GM12873 (cell line): Measurements from ENCODE around the gene PLXNB2.

Experiments used
- CTCF ChIP-seq: IDR thresholded peaks from 2 replicates; pipeline ENCODE4 v1.5.1; 2012; ENCODE audit warnings: low read depth, mild to moderate bottlenecking, moderate library complexity, low read length, control low read depth; ENCODE audit not compliant: insufficient read depth; ENCODE audit errors: missing control alignments

The PLXNB2 gene

GRCh38 chr22:50253941-50254340, 53.5 kb downstream of the PLXNB2 start:
- no peak for TF ChIP-seq CTCF

- no peak for TF ChIP-seq CTCF
Observed at GRCh38 chr22:50253046-50253915, 54.2 kb downstream of the PLXNB2 start.

- peak; percentile 76 for TF ChIP-seq CTCF
Observed at GRCh38 chr22:50252082-50253045, 55.1 kb downstream of the PLXNB2 start.

GRCh38 chr22:50251477-50252081, 55.9 kb downstream of the PLXNB2 start:
- TF ChIP-seq CTCF, result no peak

GRCh38 chr22:50250555-50251476, 56.6 kb downstream of the PLXNB2 start, which contains the start of gene HDAC10:
HDAC10 (minus strand) TSS chr22:50251265; CDS start chr22:50251032, 233 bp downstream.
- TF ChIP-seq CTCF, result no peak

- TF ChIP-seq CTCF, result no peak
Observed at GRCh38 chr22:50250249-50250554, 57.2 kb downstream of the PLXNB2 start.
